ENCODE measurements around the gene CNFN. TPM values are rescaled to one million over a fixed set of nuclear protein-coding genes. Genes with fewer than 3 reads are reported as not detected.
"Not testable (repeated sequence)": the region's sequence is repeated elsewhere in the genome, so short reads cannot be mapped to it uniquely, and the experiment has no call there.

CNFN gene
- total RNA-seq, 2 donors from 2014 or later = 4.2 to 5.4 TPM

GRCh38 chr19:42360787-42361544 lies 29.1 kb downstream of the CNFN start:
- DNase-seq = no peak
- intact Hi-C loops (cut with DNase I, micrococcal nuclease) = no loop called here
- ATAC-seq = no peak

GRCh38 chr19:42357290-42357689 lies 32.8 kb downstream of the CNFN start:
- no peak for DNase-seq
- ATAC-seq = no peak

GRCh38 chr19:42356686-42357085 lies 33.4 kb downstream of the CNFN start:
- intact Hi-C loops (cut with DNase I, micrococcal nuclease) = no loop called here
- no peak for ATAC-seq

More at GRCh38 chr19:42357290-42357689, 32.8 kb downstream of the CNFN start:
- intact Hi-C loops (cut with DNase I, micrococcal nuclease) = no loop called here

GRCh38 chr19:42355896-42356295 lies 34.2 kb downstream of the CNFN start:
- ATAC-seq = no peak
- intact Hi-C loops (cut with DNase I, micrococcal nuclease) = no loop called here

More at GRCh38 chr19:42356686-42357085, 33.4 kb downstream of the CNFN start:
- no peak for DNase-seq

GRCh38 chr19:42353341-42354015 lies 36.6 kb downstream of the CNFN start:
- ATAC-seq = no peak
- intact Hi-C loops (cut with DNase I, micrococcal nuclease) = no loop called here
- DNase-seq = no peak

More at GRCh38 chr19:42355896-42356295, 34.2 kb downstream of the CNFN start:
- DNase-seq = no peak

GRCh38 chr19:42352301-42353259 lies 37.5 kb downstream of the CNFN start:
- DNase-seq (no peak), ATAC-seq (no peak)
- intact Hi-C loops (cut with DNase I, micrococcal nuclease) = no loop called here

GRCh38 chr19:42351079-42351735 lies 38.9 kb downstream of the CNFN start:
- intact Hi-C loops (cut with DNase I, micrococcal nuclease) = no loop called here
- ATAC-seq = no peak
- no peak for DNase-seq

GRCh38 chr19:42350417-42350816 lies 39.7 kb downstream of the CNFN start:
- no peak for ATAC-seq
- DNase-seq = no peak
- intact Hi-C loops (cut with DNase I, micrococcal nuclease) = no loop called here

GRCh38 chr19:42349378-42350107 lies 40.6 kb downstream of the CNFN start:
- ATAC-seq (no peak), DNase-seq (no peak)
- intact Hi-C loops (cut with DNase I, micrococcal nuclease) = no loop called here

- DNase-seq = no peak
- no peak for ATAC-seq
- intact Hi-C loops (cut with DNase I, micrococcal nuclease) = no loop called here
These were observed 41.9 kb downstream of the CNFN start for GRCh38 chr19:42348211-42348610.

- ATAC-seq (no peak), DNase-seq (no peak)
- intact Hi-C loops (cut with DNase I, micrococcal nuclease) = no loop called here
These were observed 44.8 kb downstream of the CNFN start for GRCh38 chr19:42345191-42345812.

GRCh38 chr19:42344336-42344893 lies 45.7 kb downstream of the CNFN start:
- no peak for ATAC-seq
- no peak for DNase-seq
- intact Hi-C loops (cut with DNase I, micrococcal nuclease) = no loop called here

GRCh38 chr19:42343344-42344110 lies 46.6 kb downstream of the CNFN start:
- DNase-seq = no peak
- intact Hi-C loops (cut with DNase I, micrococcal nuclease) = no loop called here
- ATAC-seq = no peak

GRCh38 chr19:42339922-42340321 lies 50.2 kb downstream of the CNFN start:
- ATAC-seq; DNase-seq; intact Hi-C loops (cut with DNase I, micrococcal nuclease): not testable (repeated sequence)

GRCh38 chr19:42339126-42339860 lies 50.8 kb downstream of the CNFN start:
- DNase-seq; ATAC-seq; intact Hi-C loops (cut with DNase I, micrococcal nuclease): not testable (repeated sequence)
